ENCODE results near the gene RBM43. TPM values are rescaled to one million over a fixed set of nuclear protein-coding genes. Genes with fewer than 3 reads are reported as not detected.

The RBM43 gene
- total and polyA plus RNA-seq, 9 of the 15 experiments (the other 6 are each of a cell fraction or from before 2014, with no cell fraction given) = 1.3 to 6.9 (median 3.8) TPM

GRCh38 chr2:151277067-151277466, 15.4 kb upstream of the RBM43 start:
- H3K36me3 ChIP-seq (ENCODE audit: control insufficient read depth, insufficient read depth, low read length) = peaks cover 35% of the 10 kb centered on the region; the same call in 1 of the 3 replicates
- POLR2A ChIA-PET = interaction anchor here (0.8 to 1.6 kb wide), 2 partner anchors 13 to 174 kb away, joined by 3 to 4 read pairs; no protein-coding TSS in a partner anchor

More at GRCh38 chr2:151277067-151277466, 15.4 kb upstream of the RBM43 start:
- no peak overlapping the region for H3K9ac ChIP-seq (ENCODE audit: insufficient read depth in 1 of 2, low read depth in 2 of 2, low read length in 2 of 2)
- no peak overlapping the region for H3K27ac ChIP-seq (ENCODE audit: extremely low read depth, low read depth, low read length)
- TF ChIP-seq HNRNPLL (IDR thresholded peaks at IDR 0.05; ENCODE audit: low read depth, low read length, poor library complexity, severe bottlenecking) = no peak
- TF ChIP-seq FOXP1 (CRISPR knock-in tag; IDR thresholded peaks at IDR 0.05) = no peak
- no peak for TF ChIP-seq ZNF785 (CRISPR knock-in tag; IDR thresholded peaks at IDR 0.05)
- TF ChIP-seq BRCA1 (IDR thresholded peaks at IDR 0.05) = no peak
- TF ChIP-seq BRCA1 (CRISPR knock-in tag; IDR thresholded peaks at IDR 0.05) = no peak
- no peak for TF ChIP-seq MED1 (CRISPR knock-in tag; IDR thresholded peaks at IDR 0.05; ENCODE audit: borderline replicate concordance)
- TF ChIP-seq ZNF717 (CRISPR knock-in tag; IDR thresholded peaks at IDR 0.05) = no peak
- TF ChIP-seq FOXK1 (CRISPR knock-in tag; IDR thresholded peaks at IDR 0.05; ENCODE audit: borderline replicate concordance) = no peak
- TF ChIP-seq TAF15 (IDR thresholded peaks at IDR 0.05; ENCODE audit: low read depth, low read length) = no peak
- TF ChIP-seq, protein P1, sequence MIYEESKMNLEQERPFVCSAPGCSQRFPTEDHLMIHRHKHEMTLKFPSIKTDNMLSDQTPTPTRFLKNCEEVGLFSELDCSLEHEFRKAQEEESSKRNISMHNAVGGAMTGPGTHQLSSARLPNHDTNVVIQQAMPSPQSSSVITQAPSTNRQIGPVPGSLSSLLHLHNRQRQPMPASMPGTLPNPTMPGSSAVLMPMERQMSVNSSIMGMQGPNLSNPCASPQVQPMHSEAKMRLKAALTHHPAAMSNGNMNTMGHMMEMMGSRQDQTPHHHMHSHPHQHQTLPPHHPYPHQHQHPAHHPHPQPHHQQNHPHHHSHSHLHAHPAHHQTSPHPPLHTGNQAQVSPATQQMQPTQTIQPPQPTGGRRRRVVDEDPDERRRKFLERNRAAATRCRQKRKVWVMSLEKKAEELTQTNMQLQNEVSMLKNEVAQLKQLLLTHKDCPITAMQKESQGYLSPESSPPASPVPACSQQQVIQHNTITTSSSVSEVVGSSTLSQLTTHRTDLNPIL (CRISPR knock-in tag; IDR thresholded peaks at IDR 0.05) = no peak
- TF ChIP-seq ZNF764 (CRISPR knock-in tag; IDR thresholded peaks at IDR 0.05; ENCODE audit: low read depth) = no peak
- TF ChIP-seq, protein P2, sequence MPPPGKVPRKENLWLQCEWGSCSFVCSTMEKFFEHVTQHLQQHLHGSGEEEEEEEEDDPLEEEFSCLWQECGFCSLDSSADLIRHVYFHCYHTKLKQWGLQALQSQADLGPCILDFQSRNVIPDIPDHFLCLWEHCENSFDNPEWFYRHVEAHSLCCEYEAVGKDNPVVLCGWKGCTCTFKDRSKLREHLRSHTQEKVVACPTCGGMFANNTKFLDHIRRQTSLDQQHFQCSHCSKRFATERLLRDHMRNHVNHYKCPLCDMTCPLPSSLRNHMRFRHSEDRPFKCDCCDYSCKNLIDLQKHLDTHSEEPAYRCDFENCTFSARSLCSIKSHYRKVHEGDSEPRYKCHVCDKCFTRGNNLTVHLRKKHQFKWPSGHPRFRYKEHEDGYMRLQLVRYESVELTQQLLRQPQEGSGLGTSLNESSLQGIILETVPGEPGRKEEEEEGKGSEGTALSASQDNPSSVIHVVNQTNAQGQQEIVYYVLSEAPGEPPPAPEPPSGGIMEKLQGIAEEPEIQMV (tag; conservative IDR thresholded peaks at IDR 0.05; ENCODE audit: low read depth) = no peak
- no peak for ATAC-seq
- H3K4me3 ChIP-seq = no peak overlapping the region
- no peaks in the 10 kb centered on the region for H3K27me3 ChIP-seq (ENCODE audit: control insufficient read depth in 2 of 2, insufficient read depth in 2 of 2, low read length in 2 of 2)
- WGBS (ENCODE audit: insufficient coverage, low coverage, missing lambda C conversion rate) = 33% methylated on average over 1 of the region's 1 CpG
- intact Hi-C loops (cut with micrococcal nuclease) = no loop called here
- in situ Hi-C loops (cut with MboI) = no loop called here
- no peaks in the 10 kb centered on the region for H4K20me1 ChIP-seq (replicated peaks; ENCODE audit: control insufficient read depth, insufficient read depth, low read length)
- H3K4me1 ChIP-seq (replicated peaks in 1 of 2; ENCODE audit: control insufficient read depth in 2 of 2, insufficient read depth in 2 of 2, low read length in 2 of 2) = no peaks in the 10 kb centered on the region
- no peak for FAIRE-seq
- no peak overlapping the region for H2AFZ ChIP-seq (ENCODE audit: low read depth, low read length)
- no peaks in the 10 kb centered on the region for H3K9me1 ChIP-seq (ENCODE audit: control insufficient read depth, insufficient read depth, low read length)
- CTCF ChIA-PET (ENCODE audit: low intra/inter-chr PET ratio) = no interaction called here
- H3K79me2 ChIP-seq (ENCODE audit: control insufficient read depth, insufficient read depth, low read length) = no peaks in the 10 kb centered on the region
- no peak for DNase-seq (ENCODE audit: extremely low read depth in 1 of 4, low spot score in 3 of 4)
- H3K9me3 ChIP-seq (replicated peaks; ENCODE audit: control insufficient read depth, insufficient read depth, low read depth, low read length) = no peaks in the 10 kb centered on the region
- no peak overlapping the region for H3K4me2 ChIP-seq (ENCODE audit: insufficient read depth, low read length)
- BruUV-seq (replicated peaks) = no TSS peak

Data from K562 (cell line).